Thymus (tissue), 11 donors: ENCODE results near the gene EEF1AKMT1. TPM values are rescaled to one million over a fixed set of nuclear protein-coding genes. Genes with fewer than 3 reads are reported as not detected.
"Not testable (repeated sequence)": the region's sequence is repeated elsewhere in the genome, so short reads cannot be mapped to it uniquely, and the experiment has no call there.

ENCODE experiments used
- DNase-seq, 9 donors: peaks; one replicate each; pipeline ENCODE4 v3.0.0-alpha.2; 2013; ENCODE audit warnings: low spot score in 9 of 9, low read depth in 6 of 9, missing footprints in 1 of 9
- H3K27ac ChIP-seq, 2 donors: one replicate each; pipeline ENCODE4 v1.5.1; 2013; ENCODE audit warnings: control low read depth in 1 of 2, low read depth in 1 of 2, low read length in 1 of 2, mild to moderate bottlenecking in 1 of 2, moderate library complexity in 1 of 2
- H3K27me3 ChIP-seq, 2 donors: one replicate each; pipeline ENCODE4 v1.5.1; 2013; ENCODE audit warnings: low read length in 1 of 2; ENCODE audit not compliant: control insufficient read depth in 2 of 2, insufficient read depth in 1 of 2
- H3K36me3 ChIP-seq, 2 donors: one replicate each; pipeline ENCODE4 v1.5.1; 2013; ENCODE audit warnings: low read length in 1 of 2, mild to moderate bottlenecking in 1 of 2, moderate library complexity in 1 of 2; ENCODE audit not compliant: control insufficient read depth in 2 of 2, insufficient read depth in 2 of 2
- H3K4me1 ChIP-seq, 2 donors: one replicate each; pipeline ENCODE4 v1.5.1; 2013; ENCODE audit warnings: low read length in 2 of 2; ENCODE audit not compliant: control insufficient read depth in 2 of 2, insufficient read depth in 2 of 2
- H3K4me3 ChIP-seq, 2 donors: one replicate each; pipeline ENCODE4 v1.5.1; 2013; ENCODE audit warnings: low read length in 2 of 2, control low read depth in 1 of 2, mild to moderate bottlenecking in 1 of 2
- H3K9me3 ChIP-seq, 2 donors: one replicate each; pipeline ENCODE4 v1.5.1; 2013; ENCODE audit warnings: low read length in 1 of 2, mild to moderate bottlenecking in 1 of 2; ENCODE audit not compliant: control insufficient read depth in 2 of 2, insufficient read depth in 1 of 2
- WGBS: extraction: QIAGEN DNeasy Blood & Tissue Kit; methylation state at CpG from one replicate; pipeline ENCODE4 v1.1.7; 2013; 5-methylcytosine and 5-hydroxymethylcytosine counted together
- polyA plus RNA-seq: library from polyadenylated mRNA; stranded (reverse); fragments of 200-250 nt; gene quantifications from one replicate; pipeline ENCODE4 v1.2.3, GENCODE V29; 2013
- total RNA-seq: library from RNA; stranded (reverse); fragments of 120-200 nt; gene quantifications from one replicate; pipeline ENCODE4 v1.2.4, GENCODE V29; 2013
- donor health status: healthy.

The EEF1AKMT1 gene
- total and polyA plus RNA-seq, 2 donors: 13.4 TPM

- Histone ChIP-seq H3K27ac (no peak overlapping the region), H3K9me3 (no peaks in the 10 kb centered on the region), H3K36me3 (no peaks in the 10 kb centered on the region), H3K4me1 (no peaks in the 10 kb centered on the region), H3K4me3 (no peak overlapping the region), H3K27me3 (no peaks in the 10 kb centered on the region)
- WGBS: 100% methylated on average over 1 of the region's 1 CpG
- DNase-seq: no peak
Observed at GRCh38 chr13:20682061-20682460, 91.7 kb downstream of the EEF1AKMT1 start.

- not testable (repeated sequence) for H3K4me1 ChIP-seq, H3K27me3 ChIP-seq
- 84% methylated on average over 5 of the region's 5 CpGs for WGBS
Observed at GRCh38 chr13:20681481-20681880, 92.3 kb downstream of the EEF1AKMT1 start.

GRCh38 chr13:20680416-20681080 lies 93.2 kb downstream of the EEF1AKMT1 start:
- WGBS: 98% methylated on average over 10 of the region's 10 CpGs
- Histone ChIP-seq H3K4me3 (no peak overlapping the region), H3K9me3 (no peaks in the 10 kb centered on the region), H3K27me3 (no peaks in the 10 kb centered on the region), H3K4me1 (no peaks in the 10 kb centered on the region), H3K27ac (no peak overlapping the region), H3K36me3 (no peaks in the 10 kb centered on the region)
- DNase-seq: no peak

More at GRCh38 chr13:20681481-20681880, 92.3 kb downstream of the EEF1AKMT1 start:
- DNase-seq, H3K9me3 ChIP-seq, H3K4me3 ChIP-seq, H3K27ac ChIP-seq, H3K36me3 ChIP-seq: not testable (repeated sequence)

GRCh38 chr13:20679879-20680278 lies 93.9 kb downstream of the EEF1AKMT1 start:
- Histone ChIP-seq H3K4me3 (no peak overlapping the region), H3K27me3 (no peaks in the 10 kb centered on the region), H3K9me3 (no peaks in the 10 kb centered on the region), H3K36me3 (peaks cover 0 to 2% of the 10 kb centered on the region in 2 donors), H3K27ac (no peak overlapping the region), H3K4me1 (no peaks in the 10 kb centered on the region)
- DNase-seq: no peak
- WGBS: 82% methylated on average over 3 of the region's 3 CpGs

Other genes starting within 250 kb of the EEF1AKMT1 start
- gene CRYL1, start 248.1 kb downstream of the EEF1AKMT1 start, total RNA-seq: 10.0 TPM
- gene CRYL1, start 248.1 kb downstream of the EEF1AKMT1 start, polyA plus RNA-seq: 17.5 TPM
- 12.6 TPM for gene IFT88, start 206.8 kb downstream of the EEF1AKMT1 start, total RNA-seq
- 18.2 TPM for gene IFT88, start 206.8 kb downstream of the EEF1AKMT1 start, polyA plus RNA-seq
- gene IL17D, start 70.3 kb downstream of the EEF1AKMT1 start, total RNA-seq: 0.85 TPM
- 0.52 TPM for gene IL17D, start 70.3 kb downstream of the EEF1AKMT1 start, polyA plus RNA-seq
- 13.2 TPM for gene XPO4, start 128.8 kb upstream of the EEF1AKMT1 start, total RNA-seq
- 4.9 TPM for gene XPO4, start 128.8 kb upstream of the EEF1AKMT1 start, polyA plus RNA-seq